ENCODE measurements around the gene LNP1. TPM values are rescaled to one million over a fixed set of nuclear protein-coding genes. Genes with fewer than 3 reads are reported as not detected.

Gene LNP1
- total and polyA plus RNA-seq, 9 of the 15 experiments (the other 6 are each of a cell fraction or from before 2014, with no cell fraction given), result 1.9 to 5.2 (median 4.5) TPM

GRCh38 chr3:100486808-100487207, 85.5 kb downstream of the LNP1 start (continued):
- TF ChIP-seq IRF9 (tag; IDR thresholded peaks at IDR 0.05) (peak; percentile 83), HNRNPUL1 (IDR thresholded peaks at IDR 0.05; ENCODE audit: low read length) (no peak), CEBPB (tag; IDR thresholded peaks at IDR 0.05) (peak; percentile 72), PTTG1 (tag; IDR thresholded peaks at IDR 0.05; ENCODE audit: low read depth) (no peak), ELK3 (CRISPR knock-in tag; IDR thresholded peaks at IDR 0.05) (no peak), JUN (IDR thresholded peaks at IDR 0.05; ENCODE audit: borderline replicate concordance, low read depth, low read length) (peak; percentile 47; the same call in 1 of the 2 replicates), JUN (CRISPR knock-in tag; IDR thresholded peaks at IDR 0.05; ENCODE audit: borderline replicate concordance) (no peak), SMC3 (conservative IDR thresholded peaks at IDR 0.05; ENCODE audit: insufficient read depth, low read depth, low read length) (no peak), ZNF512 (tag; IDR thresholded peaks at IDR 0.05) (no peak), E2F1 (CRISPR knock-in tag; IDR thresholded peaks at IDR 0.05) (no peak), JUND (IDR thresholded peaks at IDR 0.05; ENCODE audit: borderline replicate concordance, low read depth, low read length) (peak; percentile 57; the same call in 1 of the 2 replicates), JUND (tag; IDR thresholded peaks at IDR 0.05; ENCODE audit: borderline replicate concordance, low read depth, low read length) (no peak; the same call in 2 of the 3 replicates)

Measured in K562 (cell line).